DMS153 (cell line): ENCODE results near the gene FBXO27.
"Not testable (repeated sequence)": the region's sequence is repeated elsewhere in the genome, so short reads cannot be mapped to it uniquely, and the experiment has no call there.

Experiments used
- DNase-seq: peaks from one replicate; lab custom pipeline; 2025; lab: John Stamatoyannopoulos, UW

Gene FBXO27

GRCh38 chr19:39038098-39038497 lies 5.7 kb upstream of the FBXO27 start:
- peak; percentile 27 for DNase-seq

DNA sequence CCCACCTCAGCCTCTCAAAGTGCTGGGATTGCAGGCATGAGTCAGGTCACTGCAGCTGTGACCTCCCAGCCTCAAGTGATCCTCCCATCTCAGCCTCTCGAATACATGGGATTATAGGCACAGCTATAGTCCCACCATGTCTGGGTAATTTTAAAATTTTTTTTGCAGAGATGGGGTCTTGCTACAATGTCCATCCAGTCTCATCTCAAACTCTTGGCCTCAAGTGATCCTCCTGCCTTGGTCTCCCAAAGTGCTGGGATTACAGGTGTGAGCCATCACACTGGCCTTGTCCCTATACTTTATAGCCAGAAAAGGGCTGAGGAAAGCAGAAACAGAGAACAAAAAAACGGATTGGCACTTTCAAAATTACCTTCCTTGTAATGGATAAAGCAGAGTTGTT lies 4.8 kb upstream of the FBXO27 start:
- DNase-seq: no peak

DNA sequence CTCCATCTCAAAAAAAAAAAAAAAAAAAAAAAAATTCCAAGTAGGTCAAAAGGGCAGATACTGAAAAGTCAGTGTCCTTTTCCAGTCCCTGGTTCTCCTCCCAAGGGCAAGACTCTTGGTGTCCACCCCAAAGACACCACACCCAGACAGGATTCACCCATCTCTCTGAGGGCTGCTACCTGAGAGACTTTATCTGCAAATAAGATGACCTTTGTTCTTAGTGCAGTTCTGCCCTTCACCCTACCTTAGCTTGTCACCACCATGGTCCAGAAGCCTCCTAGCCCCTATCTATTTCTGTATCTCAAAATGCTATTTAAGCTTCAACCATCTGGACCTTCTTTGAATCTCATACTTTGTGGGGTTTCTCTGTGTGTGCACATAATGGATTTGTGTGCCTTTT lies 4.2 kb upstream of the FBXO27 start:
- no peak for DNase-seq

GRCh38 chr19:39031368-39032062 lies 834 bp downstream of the FBXO27 start:
- peak; percentile 78 for DNase-seq

- no peak for DNase-seq
Observed at GRCh38 chr19:39030854-39031367, 1.4 kb downstream of the FBXO27 start.

GRCh38 chr19:39024875-39025641 lies 7.3 kb downstream of the FBXO27 start:
- no peak for DNase-seq

DNA sequence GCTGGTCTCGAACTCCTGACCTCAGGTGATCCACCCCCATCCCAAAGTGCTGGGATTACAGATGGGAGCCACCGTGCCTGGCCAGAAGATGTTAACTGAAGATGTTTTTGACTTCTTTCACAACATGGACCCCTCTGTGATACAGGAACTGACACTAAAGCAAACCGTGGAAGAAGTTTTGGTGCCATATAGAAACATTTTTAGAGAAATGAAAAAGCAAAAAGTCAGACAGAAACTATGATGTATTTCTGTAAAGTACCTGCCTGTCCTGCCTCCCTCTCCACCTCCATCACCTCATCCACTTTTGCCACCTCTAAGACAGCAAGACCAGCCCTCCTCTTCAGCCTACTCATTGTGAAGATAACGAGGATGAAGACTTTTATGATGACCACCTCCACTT lies 11.3 kb downstream of the FBXO27 start:
- no peak for DNase-seq

GRCh38 chr19:39017646-39018045 lies 14.7 kb downstream of the FBXO27 start:
- DNase-seq: no peak

DNA sequence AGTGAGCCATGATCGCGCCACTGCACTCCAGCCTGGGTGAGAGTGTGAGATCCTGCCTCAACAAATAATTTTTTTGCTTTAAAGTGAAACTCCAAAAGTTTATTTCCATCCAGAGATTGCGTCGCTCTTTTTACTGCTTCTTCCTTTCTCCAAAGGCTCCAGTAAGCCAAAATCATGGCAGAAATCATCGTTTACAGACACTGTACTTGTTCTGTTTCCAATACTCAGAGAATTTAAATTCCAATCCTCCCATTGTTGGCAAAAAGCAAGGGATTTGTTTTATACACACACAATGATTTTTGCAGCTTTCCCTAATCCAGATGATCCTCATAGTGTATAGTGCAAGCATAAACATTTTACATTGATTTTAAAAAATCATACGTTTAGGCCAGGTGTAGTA lies 15.3 kb downstream of the FBXO27 start:
- DNase-seq: no peak

- DNase-seq: no peak
Observed at GRCh38 chr19:39014037-39014436, 18.3 kb downstream of the FBXO27 start.

DNA sequence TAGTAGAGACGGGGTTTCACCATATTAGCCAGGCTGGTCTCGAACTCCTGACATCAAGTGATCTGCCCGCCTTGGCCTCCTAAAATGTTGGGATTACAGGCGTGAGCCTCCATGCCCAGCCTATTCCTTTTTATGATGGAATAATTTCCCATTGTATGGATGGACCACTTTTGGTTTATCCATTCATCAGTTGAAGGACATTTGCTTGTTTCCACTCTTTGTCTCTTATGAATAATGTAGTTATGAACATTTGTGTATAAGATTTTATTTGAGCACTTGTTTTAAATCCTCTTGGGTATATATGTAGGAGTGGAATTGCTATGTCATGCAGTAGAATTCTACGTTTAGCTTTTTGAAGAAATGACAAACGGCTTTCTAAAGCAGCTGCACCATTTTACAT lies 23.3 kb downstream of the FBXO27 start:
- DNase-seq: no peak

GRCh38 chr19:39008137-39008536 lies 24.2 kb downstream of the FBXO27 start:
- no peak for DNase-seq

GRCh38 chr19:39007096-39007495 lies 25.3 kb downstream of the FBXO27 start:
- DNase-seq: no peak

DNA sequence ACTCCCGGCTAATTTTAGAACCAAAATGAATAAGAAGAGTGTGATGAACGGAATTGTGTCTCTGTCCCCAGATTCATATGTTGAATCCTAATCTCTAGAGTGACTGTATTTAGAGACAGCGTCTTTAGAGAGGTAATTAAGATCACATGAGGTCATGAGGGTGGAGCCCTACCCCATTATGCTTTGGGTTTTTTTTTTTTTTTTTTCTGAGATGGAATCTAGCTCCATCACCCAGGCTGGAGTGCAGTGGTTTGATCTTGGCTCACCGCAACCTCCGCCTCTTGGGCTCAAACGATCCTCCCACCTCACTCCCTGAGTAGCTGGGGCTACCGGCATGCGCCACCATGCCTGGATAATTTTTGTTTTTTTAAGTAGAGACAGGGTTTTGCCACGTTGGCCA lies 27.9 kb downstream of the FBXO27 start:
- no peak for DNase-seq

GRCh38 chr19:39003796-39004195 lies 28.6 kb downstream of the FBXO27 start:
- no peak for DNase-seq

DNA sequence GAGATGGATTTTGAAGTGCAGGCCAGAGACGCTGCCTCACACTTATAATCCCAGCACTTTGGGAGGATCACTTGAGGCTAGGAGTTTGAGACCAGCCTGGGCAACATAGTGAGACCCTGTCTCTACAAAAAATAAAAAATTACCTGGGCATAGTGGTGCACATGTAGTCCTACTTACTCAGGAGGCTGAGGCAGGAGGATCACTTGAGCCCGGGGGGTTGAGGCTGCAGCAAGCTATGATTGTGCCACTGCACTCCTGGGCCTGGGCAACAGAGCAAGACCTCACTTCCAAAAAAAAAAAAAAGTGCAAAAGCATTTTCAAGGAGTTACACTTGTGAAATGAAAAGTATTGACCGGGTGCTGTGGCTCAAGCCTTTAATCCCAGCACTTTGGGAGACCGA lies 29.2 kb downstream of the FBXO27 start:
- no peak for DNase-seq

DNA sequence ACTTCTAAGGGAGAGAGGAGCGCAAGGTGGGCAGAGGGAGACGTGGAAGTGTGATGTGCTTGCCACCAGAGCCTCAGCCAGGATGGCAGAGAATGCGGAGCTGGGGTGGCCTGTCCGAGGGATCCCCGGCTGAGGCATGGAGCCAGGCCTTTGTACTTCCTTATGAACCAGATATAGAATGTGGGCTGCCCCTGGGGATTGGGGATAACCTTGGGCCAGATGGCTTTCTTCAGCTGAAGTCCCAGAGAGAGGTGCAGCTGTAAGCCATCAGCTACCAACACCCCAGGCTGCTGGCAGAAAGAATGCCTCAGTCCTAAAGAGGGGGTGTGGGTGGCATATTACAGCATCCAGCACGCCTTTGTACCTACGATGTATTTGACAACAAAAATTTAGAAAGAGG lies 31.3 kb downstream of the FBXO27 start:
- DNase-seq: no peak

GRCh38 chr19:38997576-38997975 lies 34.8 kb downstream of the FBXO27 start:
- not testable (repeated sequence) for DNase-seq

DNA sequence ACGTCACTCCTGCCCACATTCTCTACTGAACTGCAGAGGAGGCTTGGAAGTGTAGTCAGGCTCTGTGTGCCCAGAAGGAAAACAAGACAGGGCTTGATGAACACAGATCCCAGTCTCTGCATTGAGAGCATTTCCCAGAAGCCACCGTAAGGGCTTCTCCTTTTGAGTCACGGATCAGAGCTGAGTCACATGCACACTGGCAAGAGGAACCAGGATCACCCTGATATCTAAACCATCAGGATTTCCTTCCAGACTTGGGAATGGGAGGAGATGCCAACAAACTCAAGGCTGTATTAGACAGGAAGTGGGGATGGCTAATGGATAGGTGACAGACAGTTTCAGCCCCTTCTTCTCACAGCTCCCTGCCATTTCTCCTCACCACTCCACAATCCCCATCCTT lies 39.1 kb downstream of the FBXO27 start:
- no peak for DNase-seq

GRCh38 chr19:38990949-38991697 lies 41.2 kb downstream of the FBXO27 start:
- DNase-seq: no peak

DNA sequence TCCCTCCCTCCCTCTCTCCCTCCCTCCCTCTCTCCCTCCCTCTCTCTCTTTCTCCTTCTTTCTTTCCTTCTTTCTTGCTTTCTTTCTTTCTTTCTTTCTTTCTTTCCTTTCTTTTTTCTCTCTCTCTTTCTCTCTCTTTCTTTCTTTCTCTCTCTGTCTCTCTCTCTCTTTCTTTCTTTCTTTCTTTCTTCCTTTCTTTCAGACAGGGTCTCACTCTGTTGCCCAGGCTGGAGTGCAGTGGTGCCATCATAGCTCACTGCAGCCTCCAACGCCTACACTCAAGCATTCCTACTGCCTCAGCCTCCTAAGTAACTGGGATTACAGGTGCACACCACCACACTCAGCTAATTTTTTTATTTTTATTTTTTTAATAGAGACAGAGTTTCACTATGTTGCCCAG lies 42.7 kb downstream of the FBXO27 start:
- DNase-seq: not testable (repeated sequence)

DNA sequence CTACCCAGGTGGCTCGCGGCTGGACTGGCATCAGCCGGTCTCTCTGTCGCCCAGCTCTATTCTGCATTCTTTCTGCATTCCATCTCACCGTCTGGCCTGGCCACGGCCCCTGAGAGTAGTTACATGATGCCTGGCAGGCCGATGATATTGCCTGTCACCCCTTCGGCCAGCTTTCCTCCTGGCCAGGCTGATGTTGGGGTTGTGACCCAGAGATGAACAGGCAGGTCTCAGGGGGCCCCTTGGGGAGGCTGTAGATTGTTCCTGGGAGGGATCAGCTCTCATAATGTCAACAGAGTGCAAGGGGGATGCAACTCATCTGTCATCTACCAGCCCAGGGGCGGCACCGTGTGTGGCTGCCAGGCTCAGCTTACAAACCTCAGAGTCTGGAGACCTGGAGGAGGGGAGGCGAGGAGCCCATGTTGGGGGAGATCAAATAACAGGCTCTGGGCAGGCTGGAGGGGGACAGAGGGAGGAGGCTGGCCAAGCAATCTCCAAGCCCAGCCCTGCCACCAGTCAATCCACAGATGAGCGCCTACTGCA lies 43.2 kb downstream of the FBXO27 start:
- DNase-seq: no peak
